Esophagus squamous epithelium (tissue), 5 donors: ENCODE measurements around the gene LCN9. TPM values are rescaled to one million over a fixed set of nuclear protein-coding genes. Genes with fewer than 3 reads are reported as not detected.

Experiments used
- DNase-seq: peaks from one replicate; lab custom pipeline; 2025; lab: John Stamatoyannopoulos, UW
- H3K27ac ChIP-seq, 4 donors: fragments of 200-600 bp; sonication (generic); one replicate each; pipeline ENCODE4 v1.5.1; 2016 to 2019; ENCODE audit warnings: mild to moderate bottlenecking in 1 of 4
- H3K27me3 ChIP-seq, 4 donors: fragments of 200-600 bp; sonication (generic); 1 replicate in 3 of 4; 2 replicates in 1 of 4; pipeline versions ENCODE4 v1.5.1 to v1.6.0; 2017 to 2021; ENCODE audit warnings: antibody characterized with exemption in 1 of 4
- H3K36me3 ChIP-seq, 3 donors: fragments of 200-600 bp; sonication (generic); one replicate each; pipeline ENCODE4 v1.5.1; 2016 to 2019
- H3K4me1 ChIP-seq, 3 donors: fragments of 200-600 bp; sonication (generic); one replicate each; pipeline ENCODE4 v1.5.1; 2017 to 2019
- H3K4me3 ChIP-seq, 4 donors: fragments of 200-600 bp; sonication (generic); 1 replicate in 3 of 4; 2 replicates in 1 of 4; pipeline ENCODE4 v1.5.1; 2016 to 2019; ENCODE audit warnings: mild to moderate bottlenecking in 2 of 4, moderate library complexity in 1 of 4
- H3K9me3 ChIP-seq, 3 donors: fragments of 200-600 bp; sonication (generic); one replicate each; pipeline ENCODE4 v1.5.1; 2016 to 2019
- POLR2A ChIP-seq, 4 donors: fragments of 450-650 bp; IDR thresholded peaks; one replicate each; pipeline ENCODE4 v1.6.1; 2017; ENCODE audit warnings: antibody characterized with exemption in 4 of 4, mild to moderate bottlenecking in 4 of 4, moderate library complexity in 3 of 4
- WGBS, 2 donors: methylation state at CpG; one replicate each; pipeline ENCODE4 v1.1.5; 2018; 5-methylcytosine and 5-hydroxymethylcytosine counted together
- intact Hi-C: fragments of 100-400 bp; cut with DNase I; formaldehyde crosslinking; loops from one replicate; pipeline ENCODE4 v1.15.0; 2022
- total RNA-seq, 4 donors: library from RNA; depleted of rRNA; stranded (reverse); fragments of >200 nt; gene quantifications; one replicate each; pipeline ENCODE4 v1.1.0, GENCODE V29; 2016
- TF ChIP-seq, protein P1 (sequence below), 6 experiments: fragments of 450-650 bp in 4 of 6; fragments of 200-600 bp in 2 of 6; sonication (generic) in 2 of 6; IDR thresholded peaks; one replicate each; pipeline ENCODE4 v1.5.1; 2016 to 2019; ENCODE audit warnings: antibody characterized with exemption in 6 of 6, mild to moderate bottlenecking in 4 of 6, moderate library complexity in 4 of 6
- donor health status: DM: yes; HTN: yes; CAD: no.

The LCN9 gene
- total RNA-seq, 4 donors from 2014 or later: not detected

DNA sequence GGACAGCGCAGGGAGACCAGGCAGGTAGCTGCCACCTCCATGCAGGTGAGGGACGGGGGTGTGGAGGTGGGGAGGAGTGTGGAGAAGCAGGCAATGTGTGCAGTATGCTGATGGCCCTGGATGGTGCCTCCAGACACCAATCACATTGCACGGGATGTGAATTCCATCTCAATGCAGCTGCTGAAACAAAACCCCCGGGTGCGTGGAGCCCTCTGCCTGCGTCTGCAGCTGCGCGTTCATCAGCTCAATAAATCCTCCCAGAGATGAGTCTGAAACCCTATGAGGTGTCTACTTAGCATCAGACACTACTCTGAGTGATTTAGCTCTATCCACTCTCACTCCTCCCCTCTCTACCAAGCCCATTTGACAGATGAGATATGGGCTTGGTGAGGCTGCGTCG lies 25.9 kb downstream of the LCN9 start:
- DNase-seq: no peak
- Histone ChIP-seq H3K27me3 (peaks cover 0 to 76% (median 0%) of the 10 kb centered on the region in 4 donors), H3K4me1 (no peaks in the 10 kb centered on the region), H3K4me3 (no peak overlapping the region), H3K27ac (no peak overlapping the region), H3K9me3 (no peaks in the 10 kb centered on the region), H3K36me3 (no peaks in the 10 kb centered on the region)
- TF ChIP-seq POLR2A (IDR thresholded peaks at IDR 0.05): no peak
- TF ChIP-seq, protein P1, sequence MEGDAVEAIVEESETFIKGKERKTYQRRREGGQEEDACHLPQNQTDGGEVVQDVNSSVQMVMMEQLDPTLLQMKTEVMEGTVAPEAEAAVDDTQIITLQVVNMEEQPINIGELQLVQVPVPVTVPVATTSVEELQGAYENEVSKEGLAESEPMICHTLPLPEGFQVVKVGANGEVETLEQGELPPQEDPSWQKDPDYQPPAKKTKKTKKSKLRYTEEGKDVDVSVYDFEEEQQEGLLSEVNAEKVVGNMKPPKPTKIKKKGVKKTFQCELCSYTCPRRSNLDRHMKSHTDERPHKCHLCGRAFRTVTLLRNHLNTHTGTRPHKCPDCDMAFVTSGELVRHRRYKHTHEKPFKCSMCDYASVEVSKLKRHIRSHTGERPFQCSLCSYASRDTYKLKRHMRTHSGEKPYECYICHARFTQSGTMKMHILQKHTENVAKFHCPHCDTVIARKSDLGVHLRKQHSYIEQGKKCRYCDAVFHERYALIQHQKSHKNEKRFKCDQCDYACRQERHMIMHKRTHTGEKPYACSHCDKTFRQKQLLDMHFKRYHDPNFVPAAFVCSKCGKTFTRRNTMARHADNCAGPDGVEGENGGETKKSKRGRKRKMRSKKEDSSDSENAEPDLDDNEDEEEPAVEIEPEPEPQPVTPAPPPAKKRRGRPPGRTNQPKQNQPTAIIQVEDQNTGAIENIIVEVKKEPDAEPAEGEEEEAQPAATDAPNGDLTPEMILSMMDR (IDR thresholded peaks at IDR 0.05): no peak
- intact Hi-C loops: no loop called here
- WGBS, 2 donors: 75 to 85% methylated on average over 7 to 8 of the region's 10 CpGs

- TF ChIP-seq, protein P1 (IDR thresholded peaks at IDR 0.05): no peak
- TF ChIP-seq POLR2A (IDR thresholded peaks at IDR 0.05): no peak
- Histone ChIP-seq H3K4me1 (no peaks in the 10 kb centered on the region), H3K9me3 (no peaks in the 10 kb centered on the region), H3K27me3 (peaks cover 0 to 78% (median 0%) of the 10 kb centered on the region in 4 donors), H3K36me3 (no peaks in the 10 kb centered on the region), H3K27ac (no peak overlapping the region), H3K4me3 (no peak overlapping the region)
- DNase-seq: no peak
- intact Hi-C loops: no loop called here
- 89% methylated on average over 8 to 13 of the region's 19 CpGs for WGBS, 2 donors
These were observed 27.9 kb downstream of the LCN9 start for GRCh38 chr9:135690836-135691570.

DNA sequence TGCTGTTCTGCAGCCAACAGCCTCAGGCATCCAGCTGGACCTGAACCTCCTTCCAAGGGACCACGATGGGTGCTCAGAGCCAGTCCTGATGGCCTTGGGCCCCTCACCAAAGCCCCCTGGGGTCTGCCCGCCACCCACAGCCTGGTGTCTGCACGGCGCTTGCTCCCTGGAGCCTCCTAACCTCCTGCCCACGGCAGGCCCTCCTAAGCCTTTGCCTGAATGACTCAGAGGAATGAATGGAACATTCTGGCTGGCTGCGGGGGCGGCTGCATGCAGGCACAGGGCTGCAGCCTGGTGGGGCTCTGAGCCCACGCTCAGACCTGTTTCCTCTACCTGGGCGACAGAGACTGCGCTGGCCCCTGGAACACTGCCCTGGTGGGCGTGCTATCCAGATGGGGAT lies 29.3 kb downstream of the LCN9 start:
- Histone ChIP-seq H3K9me3 (no peaks in the 10 kb centered on the region), H3K27ac (no peak overlapping the region), H3K4me1 (no peaks in the 10 kb centered on the region), H3K27me3 (peaks cover 0 to 71% (median 0%) of the 10 kb centered on the region in 4 donors), H3K4me3 (no peak overlapping the region), H3K36me3 (no peaks in the 10 kb centered on the region)
- intact Hi-C loops: no loop called here
- no peak for DNase-seq
- TF ChIP-seq, protein P1 (IDR thresholded peaks at IDR 0.05): no peak
- TF ChIP-seq POLR2A (IDR thresholded peaks at IDR 0.05): no peak
- WGBS, 2 donors: no CpG with 5 or more reads among the region's 11 CpGs

- no peaks in the 10 kb centered on the region for H3K4me1 ChIP-seq
- no peak overlapping the region for H3K27ac ChIP-seq
- intact Hi-C loops: no loop called here
- H3K27me3 ChIP-seq: peaks cover 0 to 68% (median 0%) of the 10 kb centered on the region in 4 donors
- no peak for DNase-seq
- no peak for TF ChIP-seq POLR2A (IDR thresholded peaks at IDR 0.05)
- TF ChIP-seq, protein P1 (IDR thresholded peaks at IDR 0.05): no peak
- no peaks in the 10 kb centered on the region for H3K36me3 ChIP-seq
- no peaks in the 10 kb centered on the region for H3K9me3 ChIP-seq
- 44% methylated on average over 9 of the region's 16 CpGs; no CpG with 5 or more reads in 1 of the 2 donors for WGBS, 2 donors
- no peak overlapping the region for H3K4me3 ChIP-seq
These were observed 30.2 kb downstream of the LCN9 start for GRCh38 chr9:135693265-135693664.

DNA sequence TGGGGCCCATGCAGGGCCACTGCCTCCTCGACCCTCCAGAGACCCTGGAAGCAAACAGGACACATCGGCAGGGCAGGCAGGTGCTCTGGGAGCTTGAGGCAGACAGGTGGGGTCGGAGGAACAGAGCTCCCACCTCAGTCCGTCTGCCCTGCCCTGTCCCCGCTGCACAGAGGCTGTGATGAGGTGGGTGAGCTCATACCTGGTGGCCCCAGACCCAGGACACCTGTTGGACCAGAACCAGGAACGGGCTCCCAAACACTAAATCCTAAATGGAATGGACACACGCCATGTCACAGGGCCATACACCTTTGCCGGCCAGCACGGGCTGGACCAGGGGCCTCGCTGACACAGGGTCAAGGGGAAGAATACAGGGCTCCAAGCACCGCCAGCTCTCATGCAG lies 30.7 kb downstream of the LCN9 start:
- H3K27me3 ChIP-seq: peaks cover 0 to 68% (median 0%) of the 10 kb centered on the region in 4 donors

More for the DNA sequence above, 30.7 kb downstream of the LCN9 start:
- no peak for DNase-seq
- H3K4me3 ChIP-seq: no peak overlapping the region
- no peak for TF ChIP-seq POLR2A (IDR thresholded peaks at IDR 0.05)
- TF ChIP-seq, protein P1 (IDR thresholded peaks at IDR 0.05): no peak
- 73 to 81% methylated on average over 2 to 6 of the region's 11 CpGs for WGBS, 2 donors
- H3K9me3 ChIP-seq: no peaks in the 10 kb centered on the region
- intact Hi-C loops: no loop called here
- no peaks in the 10 kb centered on the region for H3K36me3 ChIP-seq
- no peak overlapping the region for H3K27ac ChIP-seq
- no peaks in the 10 kb centered on the region for H3K4me1 ChIP-seq
